Heart left ventricle (tissue), 13 donors: ENCODE data around the gene TEAD1.

ENCODE experiments used
- CTCF ChIP-seq, 12 donors: fragments of 200-600 bp; sonication (generic) in 4 of 12; IDR thresholded peaks; one replicate each; pipeline versions ENCODE4 v1.5.0 to v1.8.0; 2018 to 2022; ENCODE audit warnings: antibody characterized with exemption in 12 of 12, mild to moderate bottlenecking in 5 of 12
- POLR2A ChIP-seq, 2 donors: fragments of 450-650 bp; IDR thresholded peaks; one replicate each; pipeline ENCODE4 v1.6.1; 2017; ENCODE audit warnings: antibody characterized with exemption in 2 of 2, mild to moderate bottlenecking in 2 of 2, moderate library complexity in 2 of 2
- donor health status: ischemic (EF 13 %, LVEDD 7.1; RV severe dilation, severe dysfunction).
- donor health status: DM: no; HTN: yes; CAD: no.
- donor health status: DM: no; HTN: no; CAD: no.
- donor health status: ischemic (EF 25% LVEDD 6.9; RV normal size, moderate dysfunction).
- donor health status: ischemic (EF 25% LVEDD 5.7; RV mildly dilated, moderate dysfunction).
- donor health status: ischemic (EF 35%, LVEDD 5.7; RV mildly dilated, moderate dysfunction).
- donor health status: nonischemic (EF 11% LVEDD 7.7; RV severe dilation, severe dysfunction).
- donor health status: DM: yes; HTN: yes; CAD: no.
- donor health status: PGD.
- donor health status: ischemic (EF 29% LVEDD 5.4; RV normal size, mild dysfunction).
- donor health status: nonischemic (EF 23%, LVEDD 6.1; RV moderate dilation, normal function).

- TF ChIP-seq POLR2A (IDR thresholded peaks at IDR 0.05) (no peak), CTCF (IDR thresholded peaks at IDR 0.05) (no peak)
Observed at GRCh38 chr11:12691473-12691872, 17.3 kb downstream of the TEAD1 start.
